Measurements from ENCODE around the gene MAP7D1.

DNA sequence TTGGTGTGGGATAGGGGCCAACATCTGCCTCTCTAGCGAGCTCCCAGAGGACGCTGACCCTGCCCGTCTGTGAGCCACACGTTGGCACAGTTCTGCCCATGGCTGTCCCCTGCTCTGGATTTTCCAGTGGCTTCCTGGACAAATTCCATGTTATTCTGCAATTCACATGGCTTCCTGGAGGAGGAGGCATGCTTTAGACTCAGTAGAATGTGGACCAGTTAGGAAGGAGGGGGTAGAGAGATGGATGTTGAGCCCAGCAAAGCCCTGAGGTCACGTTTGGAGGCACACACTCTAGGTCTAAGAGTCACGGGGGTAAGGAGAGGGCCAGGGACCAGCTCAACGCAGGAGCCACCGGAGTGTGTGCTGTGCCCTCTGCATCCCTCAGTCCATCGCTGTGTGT, 43.1 kb upstream of the MAP7D1 start:
- TF ChIP-seq YY1 (IDR thresholded peaks at IDR 0.05; ENCODE audit: insufficient read depth, insufficient read length) (no peak), SUZ12 (IDR thresholded peaks at IDR 0.05; ENCODE audit: extremely low read depth, insufficient read depth, insufficient read length) (no peak), ZNF274 (IDR thresholded peaks at IDR 0.05; ENCODE audit: low read depth, low read length) (no peak)
